Measurements from ENCODE around the gene PRICKLE3.
A peak's percentile ranks its signal among the peaks of the same experiment; 100 is the strongest.

PRICKLE3 gene

GRCh38 chrX:49199906-49200771, 14.0 kb upstream of the PRICKLE3 start, which contains the start of gene SYP:
Gene SYP (minus strand): TSS chrX:49200193. CDS start chrX:49200186, 7 bp downstream.
- DNase-seq (ENCODE audit: low spot score in 2 of 2) (peak; percentile 83 to 85), ATAC-seq (ENCODE audit: low read depth) (peak; percentile 97)
- H3K4me1 Mint-ChIP-seq = peaks cover 20% of the 10 kb centered on the region
- no peaks in the 10 kb centered on the region for H3K9me3 Mint-ChIP-seq
- H3K27me3 Mint-ChIP-seq = no peaks in the 10 kb centered on the region
- peak within 1 kb of the TSS; percentile 47 for H3K27ac Mint-ChIP-seq
- peaks cover 6% of the 10 kb centered on the region for H3K36me3 Mint-ChIP-seq
- peak within 1 kb of the TSS; percentile 70 for H3K4me3 Mint-ChIP-seq

- Mint-ChIP-seq H3K27ac (no peak overlapping the region), H3K4me1 (peaks cover 20% of the 10 kb centered on the region), H3K4me3 (peak overlapping the region; percentile 70), H3K36me3 (peaks cover 6% of the 10 kb centered on the region), H3K27me3 (no peaks in the 10 kb centered on the region), H3K9me3 (no peaks in the 10 kb centered on the region)
- DNase-seq (ENCODE audit: low spot score in 2 of 2) (no peak), ATAC-seq (ENCODE audit: low read depth) (no peak)
Observed at GRCh38 chrX:49199315-49199595, 13.1 kb upstream of the PRICKLE3 start.

DNA sequence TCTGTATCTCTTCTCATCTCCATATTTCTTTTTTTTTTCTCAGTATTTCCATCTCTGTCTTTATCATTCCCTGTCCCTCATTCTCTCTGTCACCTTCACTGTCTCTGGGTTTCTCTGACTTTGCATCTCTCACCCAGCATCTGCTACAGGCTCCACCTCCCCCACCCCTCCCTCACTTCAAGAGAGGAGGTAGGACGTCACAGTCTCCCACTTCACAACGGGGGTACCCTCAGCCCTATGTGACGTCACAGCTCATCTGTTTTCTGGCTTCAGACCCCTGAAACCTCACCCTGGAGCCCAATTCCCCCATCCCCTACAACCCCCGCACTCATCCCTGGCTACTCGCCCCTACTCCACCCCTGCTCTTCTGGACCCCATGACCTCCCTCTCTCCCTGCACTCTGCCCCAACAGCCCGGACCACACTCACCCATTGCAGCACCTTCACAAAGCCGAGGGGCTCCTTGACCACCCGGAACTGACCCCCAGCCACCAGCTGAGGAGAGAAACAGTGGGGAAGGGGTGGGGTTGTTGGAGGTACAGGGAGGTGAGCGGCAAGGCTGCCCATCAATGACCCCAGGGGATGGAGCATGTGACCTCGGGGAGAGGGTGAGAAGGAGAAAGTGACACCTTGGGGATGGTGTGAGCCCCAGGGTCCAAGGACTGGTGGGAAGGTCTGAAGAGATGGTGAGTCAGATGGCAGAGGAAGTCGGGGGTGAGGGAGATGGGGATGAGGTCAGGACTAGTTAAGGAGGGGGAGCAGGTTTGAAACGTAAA, 12.6 kb upstream of the PRICKLE3 start:
- H3K36me3 Mint-ChIP-seq = peaks cover 6% of the 10 kb centered on the region
- no peak overlapping the region for H3K27ac Mint-ChIP-seq
- no peaks in the 10 kb centered on the region for H3K9me3 Mint-ChIP-seq
- peak overlapping the region; percentile 70 for H3K4me3 Mint-ChIP-seq
- DNase-seq (ENCODE audit: low spot score in 2 of 2) (no peak), ATAC-seq (ENCODE audit: low read depth) (no peak)
- H3K27me3 Mint-ChIP-seq = no peaks in the 10 kb centered on the region
- peaks cover 20% of the 10 kb centered on the region for H3K4me1 Mint-ChIP-seq

GRCh38 chrX:49197543-49198087, 11.4 kb upstream of the PRICKLE3 start:
- DNase-seq (ENCODE audit: low spot score in 2 of 2) = no peak
- no peak overlapping the region for H3K4me3 Mint-ChIP-seq
- no peak for ATAC-seq (ENCODE audit: low read depth)
- peaks cover 22% of the 10 kb centered on the region for H3K4me1 Mint-ChIP-seq
- H3K9me3 Mint-ChIP-seq = no peaks in the 10 kb centered on the region
- no peaks in the 10 kb centered on the region for H3K27me3 Mint-ChIP-seq
- no peak overlapping the region for H3K27ac Mint-ChIP-seq
- H3K36me3 Mint-ChIP-seq = peaks cover 6% of the 10 kb centered on the region

- H3K4me3 Mint-ChIP-seq = no peak overlapping the region
- H3K4me1 Mint-ChIP-seq = peaks cover 23% of the 10 kb centered on the region
- ATAC-seq (ENCODE audit: low read depth) = no peak
- no peaks in the 10 kb centered on the region for H3K9me3 Mint-ChIP-seq
- DNase-seq (ENCODE audit: low spot score in 2 of 2) = no peak
- no peak overlapping the region for H3K27ac Mint-ChIP-seq
- peaks cover 6% of the 10 kb centered on the region for H3K36me3 Mint-ChIP-seq
- no peaks in the 10 kb centered on the region for H3K27me3 Mint-ChIP-seq
Observed at GRCh38 chrX:49193542-49193964, 7.4 kb upstream of the PRICKLE3 start.

DNA sequence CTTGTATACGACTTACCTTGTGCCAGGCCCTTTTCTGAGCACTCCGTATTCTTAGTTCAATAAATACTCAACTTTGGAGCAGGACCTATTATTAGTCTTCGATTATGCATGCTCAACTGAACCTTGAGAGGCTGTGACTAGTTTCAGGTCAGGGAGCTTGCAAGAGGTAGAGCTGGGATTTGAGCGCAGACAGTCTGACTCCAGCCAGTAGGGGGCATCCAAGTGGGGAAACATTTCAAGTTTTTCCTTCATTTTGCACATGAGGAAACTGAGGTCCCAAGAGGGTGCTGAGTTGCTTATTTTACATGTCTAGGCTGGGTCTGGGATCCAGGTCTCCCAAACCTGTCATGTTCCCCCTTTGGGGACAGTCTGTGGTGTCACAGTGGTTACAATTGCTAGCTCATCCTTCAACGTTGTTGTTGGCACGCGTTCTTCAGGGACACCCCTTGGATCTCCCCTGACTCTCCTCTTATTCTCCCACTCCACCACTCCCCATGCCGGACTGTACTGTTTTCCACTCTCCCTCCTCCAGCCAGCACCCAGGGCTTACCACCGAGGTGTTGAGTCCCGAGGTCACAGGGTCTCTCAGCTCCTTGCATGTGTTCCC, 6.7 kb upstream of the PRICKLE3 start:
- peak overlapping the region; percentile 14 for H3K4me3 Mint-ChIP-seq
- peaks cover 17% of the 10 kb centered on the region for H3K4me1 Mint-ChIP-seq
- H3K27me3 Mint-ChIP-seq = no peaks in the 10 kb centered on the region
- H3K27ac Mint-ChIP-seq = no peak overlapping the region
- no peak for DNase-seq (ENCODE audit: low spot score in 2 of 2)
- H3K9me3 Mint-ChIP-seq = no peaks in the 10 kb centered on the region
- peaks cover 3% of the 10 kb centered on the region for H3K36me3 Mint-ChIP-seq
- ATAC-seq (ENCODE audit: low read depth) = no peak

GRCh38 chrX:49191574-49192011, 5.4 kb upstream of the PRICKLE3 start:
- H3K9me3 Mint-ChIP-seq = no peaks in the 10 kb centered on the region
- ATAC-seq (ENCODE audit: low read depth) = peak; percentile 6
- peak in 1 of 2 donors; percentile 46 for DNase-seq (ENCODE audit: low spot score in 2 of 2)
- H3K27ac Mint-ChIP-seq = peak overlapping the region; percentile 87
- peaks cover 3% of the 10 kb centered on the region for H3K36me3 Mint-ChIP-seq
- H3K4me1 Mint-ChIP-seq = peaks cover 21% of the 10 kb centered on the region
- no peaks in the 10 kb centered on the region for H3K27me3 Mint-ChIP-seq
- H3K4me3 Mint-ChIP-seq = peak overlapping the region; percentile 91

DNA sequence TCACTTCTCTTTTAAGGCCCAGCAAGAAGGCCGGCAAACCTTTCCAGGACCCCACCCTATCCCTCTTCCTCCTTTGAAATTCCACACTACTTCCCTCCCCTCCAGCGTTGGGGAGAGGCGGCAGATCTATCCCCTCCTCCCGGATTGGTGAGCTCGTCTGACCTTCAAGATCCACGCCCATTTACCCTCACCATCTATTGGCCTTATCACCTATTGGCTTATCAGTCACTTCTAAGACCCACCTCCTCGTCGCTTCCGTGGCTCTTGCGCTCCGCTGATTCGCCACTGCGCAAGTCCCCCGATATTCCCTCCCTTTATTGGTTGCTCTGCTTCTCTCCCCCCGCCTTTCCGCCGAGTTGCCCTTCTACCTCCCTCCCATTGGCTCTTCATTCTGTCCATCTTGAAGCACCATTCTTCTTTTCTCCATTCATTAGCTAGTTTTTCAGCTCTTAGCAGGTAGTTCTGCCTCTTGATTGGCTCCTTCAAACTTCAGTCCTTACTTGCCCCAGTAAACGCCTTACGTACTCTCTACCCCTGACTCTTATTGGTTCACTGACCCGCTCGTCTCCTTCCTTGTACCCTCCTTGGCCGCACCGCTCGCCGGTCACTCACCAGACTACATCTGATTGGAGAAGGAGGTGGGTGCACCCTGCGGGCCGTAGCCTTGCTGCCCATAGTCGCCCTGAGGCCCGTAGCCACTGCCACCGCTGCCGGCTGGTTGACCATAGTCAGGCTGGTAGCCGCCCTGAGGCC, 4.8 kb upstream of the PRICKLE3 start:
- ATAC-seq (ENCODE audit: low read depth) (peak; percentile 79), DNase-seq (ENCODE audit: low spot score in 2 of 2) (peak; percentile 39 to 81)
- H3K27me3 Mint-ChIP-seq = no peaks in the 10 kb centered on the region
- H3K4me3 Mint-ChIP-seq = peak overlapping the region; percentile 91
- peaks cover 24% of the 10 kb centered on the region for H3K4me1 Mint-ChIP-seq
- H3K27ac Mint-ChIP-seq = peak overlapping the region; percentile 87
- H3K9me3 Mint-ChIP-seq = no peaks in the 10 kb centered on the region
- H3K36me3 Mint-ChIP-seq = peaks cover 3% of the 10 kb centered on the region

DNA sequence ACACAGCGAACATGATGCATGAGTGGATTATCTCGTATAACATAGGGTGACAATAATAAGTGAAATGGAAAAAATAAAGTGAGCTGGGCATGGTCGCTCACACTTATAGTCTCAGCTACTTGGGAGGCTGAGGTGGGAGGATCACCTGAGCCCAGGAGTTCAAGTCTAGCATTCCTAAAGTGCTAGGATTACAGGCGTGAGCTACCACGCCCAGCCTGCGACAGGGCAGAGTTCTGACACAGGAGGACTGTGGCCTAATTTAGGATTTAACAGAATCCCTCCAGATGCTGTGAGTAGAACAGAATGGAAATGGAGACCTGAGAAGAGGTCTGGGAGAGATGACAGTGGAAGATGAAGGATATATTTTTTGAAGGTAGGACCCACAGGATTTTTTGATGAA, 3.4 kb upstream of the PRICKLE3 start:
- peak overlapping the region; percentile 87 for H3K27ac Mint-ChIP-seq
- H3K4me3 Mint-ChIP-seq = no peak overlapping the region

DNA sequence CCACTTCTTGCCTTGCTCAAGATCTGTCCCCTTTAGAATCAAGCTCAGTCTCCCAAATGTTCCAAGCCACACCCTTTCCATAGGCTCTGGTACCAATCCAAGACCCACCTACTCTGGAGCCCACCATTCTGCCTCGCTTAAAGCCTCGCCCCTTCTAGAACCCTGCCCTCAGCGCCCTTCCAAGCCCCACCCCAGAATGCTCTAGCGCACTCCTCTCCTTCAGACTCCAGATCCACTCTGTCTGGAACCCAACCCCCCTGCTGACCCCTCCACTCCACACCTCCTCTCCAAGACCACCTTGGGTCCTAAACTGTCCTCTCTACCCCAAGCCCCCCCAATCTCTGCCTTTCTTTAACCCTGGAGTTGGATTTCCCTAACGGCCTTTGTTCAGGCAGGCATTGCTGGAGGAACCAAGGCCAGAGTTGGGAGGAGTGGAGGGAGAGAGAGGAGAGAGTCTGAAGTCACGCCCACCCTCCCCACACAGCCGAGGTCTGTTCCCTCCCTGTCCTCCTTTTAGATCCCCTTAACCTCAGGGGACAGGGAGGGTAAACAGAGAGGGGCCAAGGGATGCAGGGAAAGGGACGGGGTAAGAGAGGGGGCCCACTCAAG, 2.4 kb upstream of the PRICKLE3 start:
- Mint-ChIP-seq H3K9me3 (no peaks in the 10 kb centered on the region), H3K36me3 (no peaks in the 10 kb centered on the region), H3K27me3 (no peaks in the 10 kb centered on the region), H3K4me3 (no peak overlapping the region), H3K27ac (peak overlapping the region; percentile 41), H3K4me1 (peaks cover 29% of the 10 kb centered on the region)
- DNase-seq (ENCODE audit: low spot score in 2 of 2) (no peak), ATAC-seq (ENCODE audit: low read depth) (no peak)

More for the DNA sequence above, 3.4 kb upstream of the PRICKLE3 start:
- DNase-seq (ENCODE audit: low spot score in 2 of 2) = no peak
- Mint-ChIP-seq H3K4me1 (peaks cover 27% of the 10 kb centered on the region), H3K36me3 (no peaks in the 10 kb centered on the region), H3K27me3 (no peaks in the 10 kb centered on the region), H3K9me3 (no peaks in the 10 kb centered on the region)
- ATAC-seq (ENCODE audit: low read depth) = no peak

DNA sequence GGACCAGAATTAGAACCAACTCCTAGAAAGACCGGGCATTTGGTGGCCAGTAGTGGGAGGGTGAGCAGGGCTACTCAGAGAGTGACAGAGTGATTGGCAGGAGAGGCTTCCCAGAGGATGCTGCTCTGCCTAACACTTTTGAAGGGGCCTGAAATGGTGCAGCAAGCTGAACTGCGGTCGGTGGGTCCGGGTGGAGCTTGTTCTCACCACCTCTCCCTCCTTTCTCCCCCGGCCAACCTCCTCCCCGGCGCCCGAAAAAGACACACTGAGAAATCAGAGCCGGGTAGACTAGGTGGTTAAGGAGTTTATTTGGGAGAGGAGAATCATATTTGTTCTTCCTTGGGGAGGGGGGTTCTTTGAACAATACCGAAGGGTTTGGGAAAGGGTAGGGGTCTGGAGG, 1.4 kb upstream of the PRICKLE3 start:
- Mint-ChIP-seq H3K4me3 (no peak overlapping the region), H3K36me3 (peaks cover 1% of the 10 kb centered on the region), H3K9me3 (no peaks in the 10 kb centered on the region), H3K27ac (no peak overlapping the region), H3K4me1 (peaks cover 29% of the 10 kb centered on the region), H3K27me3 (no peaks in the 10 kb centered on the region)
- ATAC-seq (ENCODE audit: low read depth) (no peak), DNase-seq (ENCODE audit: low spot score in 2 of 2) (no peak)

- no peak overlapping the region for H3K27ac Mint-ChIP-seq
- no peaks in the 10 kb centered on the region for H3K9me3 Mint-ChIP-seq
- H3K36me3 Mint-ChIP-seq = peaks cover 6% of the 10 kb centered on the region
- peak overlapping the region; percentile 84 for H3K4me3 Mint-ChIP-seq
- H3K4me1 Mint-ChIP-seq = peaks cover 32% of the 10 kb centered on the region
- DNase-seq (ENCODE audit: low spot score in 2 of 2) (no peak), ATAC-seq (ENCODE audit: low read depth) (no peak)
- no peaks in the 10 kb centered on the region for H3K27me3 Mint-ChIP-seq
Observed at GRCh38 chrX:49187028-49187394, 838 bp upstream of the PRICKLE3 start.
